ENCODE measurements around the gene WNK3. TPM values are rescaled to one million over a fixed set of nuclear protein-coding genes. Genes with fewer than 3 reads are reported as not detected.
A peak's percentile ranks its signal among the peaks of the same experiment; 100 is the strongest.

The WNK3 gene
- total and polyA plus RNA-seq, 10 of the 15 experiments (the other 5 are each of a cell fraction or from before 2014, with no cell fraction given) = 0.02 to 0.15 (median 0.03) TPM; not detected in 1

- ChIA-PET POLR2A (interaction anchor here (0.5 to 1.4 kb wide), 3 partner anchors 9 to 378 kb away, joined by 4 to 7 read pairs (median 6); no protein-coding TSS in a partner anchor), SMC1A (ENCODE audit: uncharacterized antibody, unreplicated experiment) (interaction anchor here (0.6 to 1.0 kb wide), 2 partner anchors 10 to 145 kb away, joined by 3 read pairs; no protein-coding TSS in a partner anchor), CTCF (interaction anchor here (0.6 kb wide), 1 partner anchor 66 kb away, joined by 3 read pairs; no protein-coding TSS in a partner anchor), RAD21 (ENCODE audit: unreplicated experiment) (interaction anchor here (0.7 to 1.4 kb wide), 3 partner anchors 139 to 347 kb away, joined by 3 to 4 read pairs (median 3); partner anchors contain the start of genes GNL3L, PHF8 and TSR2)
- Histone ChIP-seq H4K20me1 (ENCODE audit: control insufficient read depth, insufficient read depth) (no peaks in the 10 kb centered on the region), H3K9ac (ENCODE audit: control insufficient read depth, insufficient read depth, low read length) (peak within 1 kb of the TSS; percentile 74), H3K27ac (ENCODE audit: control insufficient read depth, insufficient read depth) (peak within 1 kb of the TSS; percentile 78), H3K79me2 (ENCODE audit: control insufficient read depth, insufficient read depth, low read length) (peaks cover 49% of the 10 kb centered on the region), H3K4me1 (ENCODE audit: control insufficient read depth, insufficient read depth, low read length) (no peaks in the 10 kb centered on the region), H3K27me3 (replicated peaks in 1 of 2; ENCODE audit: control insufficient read depth in 2 of 2, insufficient read depth in 2 of 2, low read length in 1 of 2) (no peaks in the 10 kb centered on the region), H3K4me2 (ENCODE audit: control insufficient read depth, insufficient read depth) (peak within 1 kb of the TSS; percentile 49), H3K9me3 (replicated peaks; ENCODE audit: control insufficient read depth, insufficient read depth, low read length) (no peaks in the 10 kb centered on the region), H2AFZ (ENCODE audit: control insufficient read depth, low read depth, low read length) (peak within 1 kb of the TSS; percentile 77), H3K36me3 (ENCODE audit: control insufficient read depth in 2 of 2, insufficient read depth in 2 of 2, low read length in 1 of 2) (no peaks in the 10 kb centered on the region), H3K4me3 (peak within 1 kb of the TSS; percentile 60)
- peak; percentile 40 for DNase-seq (ENCODE audit: low read depth, low spot score)
- intact Hi-C loops (cut with micrococcal nuclease; ENCODE audit: unreplicated experiment) = loop anchor here (2.0 kb wide), 1 partner anchor 138 kb away; the partner anchor contains the start of gene PHF8
- peak; percentile 23 for FAIRE-seq
- peak; percentile 72 for ATAC-seq
- WGBS (ENCODE audit: insufficient coverage, insufficient replicate concordance, low lambda C conversion rate, missing lambda C conversion rate) = 58% methylated on average over 31 of the region's 70 CpGs
- in situ Hi-C loops (cut with MboI) = no loop called here
- no TSS peak for BruUV-seq (replicated peaks)
- TF ChIP-seq SUPT20H (IDR thresholded peaks at IDR 0.05; ENCODE audit: borderline replicate concordance, control insufficient read depth, low read depth, low read length) (no peak), USF2 (IDR thresholded peaks at IDR 0.05; ENCODE audit: borderline replicate concordance, low read depth, low read length) (no peak), NFYB (IDR thresholded peaks at IDR 0.05; ENCODE audit: insufficient read depth, low read depth, low read length) (no peak), CREB1 (IDR thresholded peaks at IDR 0.05; ENCODE audit: low read depth) (no peak), SKIL (IDR thresholded peaks at IDR 0.05; ENCODE audit: low read depth, poor library complexity, severe bottlenecking) (no peak), STAT1 (conservative IDR thresholded peaks at IDR 0.05) (no peak), SUZ12 (IDR thresholded peaks at IDR 0.05; ENCODE audit: unreplicated experiment) (no peak), BACH1 (IDR thresholded peaks at IDR 0.05; ENCODE audit: borderline replicate concordance) (0 out of 2 replicates have a peak, but pooled peaks have one; percentile 22), MXI1 (IDR thresholded peaks at IDR 0.05; ENCODE audit: low read depth, low read length) (no peak), SREBF1 (IDR thresholded peaks at IDR 0.05; ENCODE audit: low read length) (no peak), CEBPZ (IDR thresholded peaks at IDR 0.05; ENCODE audit: low read depth, low read length) (no peak), POLR2A (IDR thresholded peaks at IDR 0.05; ENCODE audit: low read depth, low read length) (peak; percentile 75), MYC (IDR thresholded peaks at IDR 0.05; ENCODE audit: insufficient read depth, insufficient read length, insufficient replicate concordance, low read length, severe bottlenecking) (no peak), ZSCAN29 (IDR thresholded peaks at IDR 0.05) (no peak), NR2F1 (conservative IDR thresholded peaks at IDR 0.05) (no peak), SMAD5 (IDR thresholded peaks at IDR 0.05; ENCODE audit: low read depth) (no peak), NBN (IDR thresholded peaks at IDR 0.05) (no peak), STAT3 (IDR thresholded peaks at IDR 0.05; ENCODE audit: low read depth, low read length) (no peak), RUNX3 (IDR thresholded peaks at IDR 0.05; ENCODE audit: low read length) (no peak)
Observed at GRCh38 chrX:54182864-54183613, 174.8 kb downstream of the WNK3 start, which contains the start of gene FAM120C. Gene FAM120C (minus strand): TSS chrX:54183254. CDS start chrX:54183198, 56 bp downstream.

Measured in GM12878 (cell line).